NCI-H526 treated with DMSO at 0.1 percent for 48 hours (cell line): ENCODE data around the gene EED.
"Not testable (repeated sequence)": the region's sequence is repeated elsewhere in the genome, so short reads cannot be mapped to it uniquely, and the experiment has no call there.

Experiments
- DNase-seq: peaks from one replicate; lab custom pipeline; 2025; lab: John Stamatoyannopoulos, UW

Gene EED

GRCh38 chr11:86249307-86250098 lies 5.0 kb downstream of the EED start:
- no peak for DNase-seq

- DNase-seq, result no peak
Observed at GRCh38 chr11:86251345-86251744, 6.8 kb downstream of the EED start.

- no peak for DNase-seq
Observed at GRCh38 chr11:86255896-86256295, 11.3 kb downstream of the EED start.

GRCh38 chr11:86256608-86257007 lies 12.1 kb downstream of the EED start:
- no peak for DNase-seq

- no peak for DNase-seq
Observed at GRCh38 chr11:86257446-86257845, 12.9 kb downstream of the EED start.

GRCh38 chr11:86259730-86260129 lies 15.2 kb downstream of the EED start:
- no peak for DNase-seq

- no peak for DNase-seq
Observed at GRCh38 chr11:86261328-86261727, 16.8 kb downstream of the EED start.

- no peak for DNase-seq
Observed at GRCh38 chr11:86262387-86262786, 17.8 kb downstream of the EED start.

- no peak for DNase-seq
Observed at GRCh38 chr11:86264649-86265048, 20.1 kb downstream of the EED start.

- no peak for DNase-seq
Observed at GRCh38 chr11:86265194-86265593, 20.6 kb downstream of the EED start.

GRCh38 chr11:86269645-86270044 lies 25.1 kb downstream of the EED start:
- no peak for DNase-seq

GRCh38 chr11:86274503-86274902 lies 29.9 kb downstream of the EED start:
- no peak for DNase-seq

- DNase-seq, result no peak
Observed at GRCh38 chr11:86274999-86275398, 30.4 kb downstream of the EED start.

- DNase-seq, result no peak
Observed at GRCh38 chr11:86275493-86276370, 31.2 kb downstream of the EED start.

- DNase-seq, result no peak
Observed at GRCh38 chr11:86277741-86278140, 33.2 kb downstream of the EED start.

GRCh38 chr11:86278226-86278625 lies 33.7 kb downstream of the EED start:
- no peak for DNase-seq

GRCh38 chr11:86279747-86280146 lies 35.2 kb downstream of the EED start:
- DNase-seq, result no peak

- no peak for DNase-seq
Observed at GRCh38 chr11:86287468-86287796, 42.9 kb downstream of the EED start.

- DNase-seq, result no peak
Observed at GRCh38 chr11:86288776-86289507, 44.4 kb downstream of the EED start.

- DNase-seq, result not testable (repeated sequence)
Observed at GRCh38 chr11:86289508-86290280, 45.1 kb downstream of the EED start.

- DNase-seq, result peak; percentile 11
Observed at GRCh38 chr11:86291466-86292262, 47.1 kb downstream of the EED start.
